WTC11 (cell line): ENCODE results near the gene SAMD13. TPM values are rescaled to one million over a fixed set of nuclear protein-coding genes. Genes with fewer than 3 reads are reported as not detected.

ENCODE experiments used
- ATAC-seq: fragments of 200-7000 bp; cut with Tn5 transposase; 2 replicates; pipeline ENCODE4 v1.10.0; 2021; ENCODE audit warnings: mild to moderate bottlenecking, moderate library complexity
- CTCF ChIA-PET: fragments of 300-600 bp; sonication (Branson Sonifier 250); formaldehyde crosslinking; loops from one replicate; lab custom pipeline; 2021; ENCODE audit warnings: antibody characterized with exemption; lab: Charles Lee
- POLR2A ChIA-PET: fragments of 350-600 bp; sonication (Branson Sonifier 250); formaldehyde crosslinking; loops from one replicate; lab custom pipeline; 2021; ENCODE audit warnings: antibody characterized with exemption; lab: Charles Lee
- DNase-seq: peaks from one replicate; pipeline ENCODE4 v3.0.0; 2021; ENCODE audit warnings: low spot score
- H3K27ac Mint-ChIP-seq: 2 replicates; pipeline ENCODE4 v1.8.0; 2021; ENCODE audit warnings: mixed read lengths
- H3K27me3 Mint-ChIP-seq: 2 replicates; pipeline ENCODE4 v1.8.0; 2021; ENCODE audit warnings: low read depth, mild to moderate bottlenecking, moderate library complexity, mixed read lengths
- H3K36me3 Mint-ChIP-seq: 2 replicates; pipeline ENCODE4 v1.8.0; 2021; ENCODE audit warnings: mixed read lengths
- H3K4me1 Mint-ChIP-seq: 2 replicates; pipeline ENCODE4 v1.8.0; 2022; ENCODE audit warnings: mixed read lengths
- H3K4me3 Mint-ChIP-seq: 2 replicates; pipeline ENCODE4 v1.8.0; 2021; ENCODE audit warnings: mild to moderate bottlenecking, moderate library complexity, mixed read lengths
- H3K9me3 Mint-ChIP-seq: 2 replicates; pipeline ENCODE4 v1.8.0; 2021; ENCODE audit warnings: mixed read lengths
- CREB1 ChIP-seq: sonication (generic); formaldehyde crosslinking; IDR thresholded peaks from 2 replicates; pipeline ENCODE4 v1.8.0; 2023; ENCODE audit warnings: mild to moderate bottlenecking, missing genetic modification reagents
- E2F4 ChIP-seq: sonication (generic); formaldehyde crosslinking; IDR thresholded peaks from 2 replicates; pipeline ENCODE4 v1.8.1; 2022; ENCODE audit warnings: low read depth, mild to moderate bottlenecking, moderate library complexity, missing genetic modification reagents, borderline replicate concordance
- FOXJ3 ChIP-seq: sonication (generic); formaldehyde crosslinking; IDR thresholded peaks from 2 replicates; pipeline ENCODE4 v1.9.0; 2021; ENCODE audit warnings: missing genetic modification reagents, mild to moderate bottlenecking, borderline replicate concordance
- FOXK1 ChIP-seq: sonication (generic); formaldehyde crosslinking; IDR thresholded peaks from 2 replicates; pipeline ENCODE4 v1.8.0; 2022; ENCODE audit warnings: mild to moderate bottlenecking, moderate library complexity, missing genetic modification reagents
- FOXP1 ChIP-seq: sonication (generic); formaldehyde crosslinking; IDR thresholded peaks from 2 replicates; pipeline ENCODE4 v1.8.0; 2022; ENCODE audit warnings: missing genetic modification reagents, mild to moderate bottlenecking, moderate library complexity, borderline replicate concordance
- GABPB1 ChIP-seq: sonication (generic); formaldehyde crosslinking; IDR thresholded peaks from 2 replicates; pipeline ENCODE4 v1.8.1; 2023; ENCODE audit warnings: mild to moderate bottlenecking, missing genetic modification reagents
- GRHL2 ChIP-seq: fragments of 250-450 bp; sonication (Bioruptor Pico); IDR thresholded peaks from 2 replicates; pipeline ENCODE4 v1.8.0; 2022; ENCODE audit warnings: mild to moderate bottlenecking, moderate library complexity; ENCODE audit not compliant: insufficient replicate concordance, severe bottlenecking
- GTF2I ChIP-seq: fragments of 250-450 bp; sonication (Bioruptor Pico); conservative IDR thresholded peaks from 2 replicates; pipeline ENCODE4 v1.4.0; 2021; ENCODE audit warnings: mild to moderate bottlenecking
- HMGA2 ChIP-seq: fragments of 250-450 bp; sonication (Bioruptor Pico); IDR thresholded peaks from 2 replicates; pipeline ENCODE4 v1.4.0; 2021; ENCODE audit warnings: mild to moderate bottlenecking, moderate library complexity
- JAZF1 ChIP-seq: fragments of 250-450 bp; sonication (Bioruptor Pico); IDR thresholded peaks from 2 replicates; pipeline ENCODE4 v1.9.0; 2021; ENCODE audit warnings: moderate library complexity, mild to moderate bottlenecking, inconsistent platforms
- MYBL2 ChIP-seq: sonication (generic); formaldehyde crosslinking; IDR thresholded peaks from 2 replicates; pipeline ENCODE4 v1.8.1; 2023; ENCODE audit warnings: mild to moderate bottlenecking, moderate library complexity, missing genetic modification reagents
- NFATC4 ChIP-seq: fragments of 250-450 bp; sonication (Bioruptor Pico); IDR thresholded peaks from 2 replicates; pipeline ENCODE4 v1.9.0; 2021; ENCODE audit warnings: mild to moderate bottlenecking
- NFE2L1 ChIP-seq: sonication (generic); formaldehyde crosslinking; IDR thresholded peaks from 2 replicates; pipeline ENCODE4 v1.8.1; 2023; ENCODE audit warnings: missing genetic modification reagents
- NR2C2 ChIP-seq: sonication (generic); formaldehyde crosslinking; IDR thresholded peaks from 2 replicates; pipeline ENCODE4 v1.8.0; 2022; ENCODE audit warnings: mild to moderate bottlenecking, missing genetic modification reagents
- SMAD4 ChIP-seq: sonication (generic); formaldehyde crosslinking; IDR thresholded peaks from 2 replicates; pipeline ENCODE4 v1.8.0; 2022; ENCODE audit warnings: mild to moderate bottlenecking, missing genetic modification reagents
- TP53 ChIP-seq: sonication (generic); formaldehyde crosslinking; IDR thresholded peaks from 2 replicates; pipeline ENCODE4 v1.8.1; 2023; ENCODE audit warnings: mild to moderate bottlenecking, missing genetic modification reagents
- ZMAT4 ChIP-seq: fragments of 250-450 bp; sonication (Bioruptor Pico); IDR thresholded peaks from 2 replicates; pipeline ENCODE4 v1.9.0; 2021; ENCODE audit warnings: mild to moderate bottlenecking
- ZNF219 ChIP-seq: sonication (generic); formaldehyde crosslinking; IDR thresholded peaks from 2 replicates; pipeline ENCODE4 v1.8.0; 2023; ENCODE audit warnings: missing genetic modification reagents, mild to moderate bottlenecking, borderline replicate concordance
- ZNF416 ChIP-seq: fragments of 250-450 bp; sonication (Bioruptor Pico); IDR thresholded peaks from 2 replicates; pipeline ENCODE4 v1.9.0; 2021; ENCODE audit warnings: mild to moderate bottlenecking, inconsistent platforms
- ZSCAN18 ChIP-seq: fragments of 250-450 bp; sonication (Bioruptor Pico); IDR thresholded peaks from 2 replicates; pipeline ENCODE4 v2.1.2; 2022; ENCODE audit warnings: mild to moderate bottlenecking, moderate library complexity
- total RNA-seq: library from RNA; stranded (reverse); gene quantifications from 3 replicates; pipeline ENCODE4 v1.2.3, GENCODE V29; 2021
- TF ChIP-seq, protein P1 (sequence below): sonication (generic); formaldehyde crosslinking; IDR thresholded peaks from 2 replicates; pipeline ENCODE4 v1.8.1; 2023; ENCODE audit warnings: mild to moderate bottlenecking, moderate library complexity, missing genetic modification reagents
- TF ChIP-seq, protein P2 (sequence below): sonication (generic); formaldehyde crosslinking; IDR thresholded peaks from 2 replicates; pipeline ENCODE4 v1.8.1; 2023; ENCODE audit warnings: mild to moderate bottlenecking, missing genetic modification reagents
- TF ChIP-seq, protein P3 (sequence below): sonication (generic); formaldehyde crosslinking; IDR thresholded peaks from 2 replicates; pipeline ENCODE4 v1.8.0; 2023; ENCODE audit warnings: missing genetic modification reagents

SAMD13 gene
- total RNA-seq, 1 experiment from 2014 or later: 1.8 TPM

DNA sequence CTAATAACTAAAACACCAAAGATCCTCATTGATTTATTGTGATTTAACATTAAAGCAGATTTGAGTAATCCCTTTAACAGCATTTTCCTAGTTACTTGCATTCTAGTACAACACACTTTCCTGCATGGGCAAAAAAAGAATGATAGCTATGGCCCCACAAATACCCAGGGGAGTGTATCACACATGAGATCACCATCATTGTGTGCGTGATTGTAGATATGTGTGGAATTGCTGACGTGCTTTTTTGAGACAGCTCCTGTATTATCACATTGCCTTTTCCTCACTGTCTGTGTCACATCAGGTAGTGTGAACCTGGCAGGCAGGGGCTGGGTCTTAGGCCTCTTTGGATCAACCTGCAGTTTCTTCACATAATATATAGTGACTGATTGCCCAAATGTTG is 48.5 kb upstream of the SAMD13 start:
- DNase-seq: no peak
- no peak overlapping the region for H3K27ac Mint-ChIP-seq
- H3K4me3 Mint-ChIP-seq: no peak overlapping the region
- CTCF ChIA-PET: no interaction called here
- H3K36me3 Mint-ChIP-seq: peaks cover 6% of the 10 kb centered on the region; the same call in 1 of the 2 replicates
- TF ChIP-seq GABPB1 (CRISPR knock-in tag): no peak
- no peak for TF ChIP-seq GRHL2 (CRISPR knock-in tag)
- TF ChIP-seq, all 79 proteins: peak for 0
- POLR2A ChIA-PET: no interaction called here
- Mint-ChIP-seq H3K4me1 (peaks cover 12% of the 10 kb centered on the region), H3K27me3 (no peaks in the 10 kb centered on the region), H3K9me3 (peaks cover 23% of the 10 kb centered on the region)
- ATAC-seq: no peak

DNA sequence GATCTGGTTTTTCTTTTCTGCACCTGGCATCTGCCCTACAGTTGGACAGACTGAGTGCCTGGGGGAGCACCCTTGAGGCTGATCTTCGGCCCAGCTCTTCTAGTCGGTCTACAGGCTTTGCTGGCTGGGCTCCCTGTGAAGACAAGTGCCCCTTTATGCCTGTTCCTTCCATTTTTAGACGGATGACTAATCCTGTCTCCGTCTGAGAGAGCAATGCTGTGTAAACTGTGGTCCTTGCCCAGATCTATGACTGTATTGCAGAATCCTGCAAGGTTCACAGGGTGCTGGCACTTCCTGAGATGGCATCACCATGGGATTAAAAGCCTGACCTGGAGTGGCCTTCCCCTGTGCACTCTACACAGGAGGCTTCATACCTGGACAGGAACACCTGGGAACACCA is 47.6 kb upstream of the SAMD13 start:
- peaks cover 12% of the 10 kb centered on the region for H3K4me1 Mint-ChIP-seq
- no peak overlapping the region for H3K4me3 Mint-ChIP-seq
- H3K36me3 Mint-ChIP-seq: peaks cover 6% of the 10 kb centered on the region; the same call in 1 of the 2 replicates
- ChIA-PET POLR2A (no interaction called here), CTCF (no interaction called here)
- no peaks in the 10 kb centered on the region for H3K27me3 Mint-ChIP-seq
- peaks cover 23% of the 10 kb centered on the region for H3K9me3 Mint-ChIP-seq
- no peak overlapping the region for H3K27ac Mint-ChIP-seq
- no peak for ATAC-seq
- no peak for DNase-seq
- TF ChIP-seq, protein P1, sequence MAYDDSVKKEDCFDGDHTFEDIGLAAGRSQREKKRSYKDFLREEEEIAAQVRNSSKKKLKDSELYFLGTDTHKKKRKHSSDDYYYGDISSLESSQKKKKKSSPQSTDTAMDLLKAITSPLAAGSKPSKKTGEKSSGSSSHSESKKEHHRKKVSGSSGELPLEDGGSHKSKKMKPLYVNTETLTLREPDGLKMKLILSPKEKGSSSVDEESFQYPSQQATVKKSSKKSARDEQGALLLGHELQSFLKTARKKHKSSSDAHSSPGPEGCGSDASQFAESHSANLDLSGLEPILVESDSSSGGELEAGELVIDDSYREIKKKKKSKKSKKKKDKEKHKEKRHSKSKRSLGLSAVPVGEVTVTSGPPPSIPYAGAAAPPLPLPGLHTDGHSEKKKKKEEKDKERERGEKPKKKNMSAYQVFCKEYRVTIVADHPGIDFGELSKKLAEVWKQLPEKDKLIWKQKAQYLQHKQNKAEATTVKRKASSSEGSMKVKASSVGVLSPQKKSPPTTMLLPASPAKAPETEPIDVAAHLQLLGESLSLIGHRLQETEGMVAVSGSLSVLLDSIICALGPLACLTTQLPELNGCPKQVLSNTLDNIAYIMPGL (CRISPR knock-in tag): no peak
- TF ChIP-seq ZNF416 (CRISPR knock-in tag) (no peak), CREB1 (CRISPR knock-in tag) (no peak), GTF2I (CRISPR knock-in tag) (no peak), GRHL2 (CRISPR knock-in tag) (no peak), ZMAT4 (CRISPR knock-in tag) (no peak), FOXP1 (CRISPR knock-in tag) (no peak), NFATC4 (CRISPR knock-in tag) (no peak), ZNF219 (no peak), JAZF1 (CRISPR knock-in tag) (no peak), HMGA2 (CRISPR knock-in tag) (no peak), ZSCAN18 (CRISPR knock-in tag) (no peak)
- TF ChIP-seq, protein P2, sequence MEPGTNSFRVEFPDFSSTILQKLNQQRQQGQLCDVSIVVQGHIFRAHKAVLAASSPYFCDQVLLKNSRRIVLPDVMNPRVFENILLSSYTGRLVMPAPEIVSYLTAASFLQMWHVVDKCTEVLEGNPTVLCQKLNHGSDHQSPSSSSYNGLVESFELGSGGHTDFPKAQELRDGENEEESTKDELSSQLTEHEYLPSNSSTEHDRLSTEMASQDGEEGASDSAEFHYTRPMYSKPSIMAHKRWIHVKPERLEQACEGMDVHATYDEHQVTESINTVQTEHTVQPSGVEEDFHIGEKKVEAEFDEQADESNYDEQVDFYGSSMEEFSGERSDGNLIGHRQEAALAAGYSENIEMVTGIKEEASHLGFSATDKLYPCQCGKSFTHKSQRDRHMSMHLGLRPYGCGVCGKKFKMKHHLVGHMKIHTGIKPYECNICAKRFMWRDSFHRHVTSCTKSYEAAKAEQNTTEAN (CRISPR knock-in tag): no peak

- ChIA-PET CTCF (interaction anchor here (0.5 kb wide), 1 partner anchor 179 kb away, joined by 4 read pairs; no protein-coding TSS in a partner anchor), POLR2A (no interaction called here)
- Mint-ChIP-seq H3K9me3 (peaks cover 19% of the 10 kb centered on the region), H3K4me1 (peaks cover 12% of the 10 kb centered on the region), H3K4me3 (no peak overlapping the region), H3K36me3 (peaks cover 6% of the 10 kb centered on the region; the same call in 1 of the 2 replicates), H3K27me3 (no peaks in the 10 kb centered on the region), H3K27ac (no peak overlapping the region)
- DNase-seq: no peak
- peak; percentile 95 for ATAC-seq
- TF ChIP-seq MYBL2 (CRISPR knock-in tag) (no peak), NR2C2 (CRISPR knock-in tag) (no peak), SMAD4 (CRISPR knock-in tag) (no peak), FOXJ3 (CRISPR knock-in tag) (no peak), TP53 (no peak), GTF2I (CRISPR knock-in tag) (no peak), FOXK1 (no peak), GABPB1 (CRISPR knock-in tag) (no peak), NFE2L1 (CRISPR knock-in tag) (no peak), E2F4 (CRISPR knock-in tag) (no peak)
- TF ChIP-seq, protein P1 (CRISPR knock-in tag): no peak
- TF ChIP-seq, protein P3, sequence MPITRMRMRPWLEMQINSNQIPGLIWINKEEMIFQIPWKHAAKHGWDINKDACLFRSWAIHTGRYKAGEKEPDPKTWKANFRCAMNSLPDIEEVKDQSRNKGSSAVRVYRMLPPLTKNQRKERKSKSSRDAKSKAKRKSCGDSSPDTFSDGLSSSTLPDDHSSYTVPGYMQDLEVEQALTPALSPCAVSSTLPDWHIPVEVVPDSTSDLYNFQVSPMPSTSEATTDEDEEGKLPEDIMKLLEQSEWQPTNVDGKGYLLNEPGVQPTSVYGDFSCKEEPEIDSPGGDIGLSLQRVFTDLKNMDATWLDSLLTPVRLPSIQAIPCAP (CRISPR knock-in tag): no peak
Measured at GRCh38 chr1:84254703-84255238, 46.7 kb upstream of the SAMD13 start.
